ENCODE results near the gene LSM7.
A peak's percentile ranks its signal among the peaks of the same experiment; 100 is the strongest.

Gene LSM7

GRCh38 chr19:2328401-2329148 is at the start of gene LSM7, which contains the start of gene SPPL2B:
Gene LSM7, minus strand, starts transcription at chr19:2328586. Its CDS starts 20 bp downstream, at chr19:2328566.
Gene SPPL2B, plus strand, starts transcription at chr19:2328684. Its CDS starts 26 bp downstream, at chr19:2328710.
- peak; percentile 78 to 85 for DNase-seq (ENCODE audit: low read depth in 2 of 2)

GRCh38 chr19:2376784-2377519 is 48.6 kb upstream of the LSM7 start:
- DNase-seq (ENCODE audit: low read depth in 2 of 2): no peak

- DNase-seq (ENCODE audit: low read depth in 2 of 2): no peak
Measured at GRCh38 chr19:2375353-2376121, 47.2 kb upstream of the LSM7 start.

- no peak for DNase-seq (ENCODE audit: low read depth in 2 of 2)
Measured at GRCh38 chr19:2374808-2375207, 46.4 kb upstream of the LSM7 start.

- no peak for DNase-seq (ENCODE audit: low read depth in 2 of 2)
Measured at GRCh38 chr19:2372076-2372612, 43.8 kb upstream of the LSM7 start.

GRCh38 chr19:2371656-2372055 is 43.3 kb upstream of the LSM7 start:
- DNase-seq (ENCODE audit: low read depth in 2 of 2): no peak

GRCh38 chr19:2365201-2365970 is 37.0 kb upstream of the LSM7 start:
- DNase-seq (ENCODE audit: low read depth in 2 of 2): no peak

- DNase-seq (ENCODE audit: low read depth in 2 of 2): no peak
Measured at GRCh38 chr19:2363419-2363818, 35.0 kb upstream of the LSM7 start.

GRCh38 chr19:2362970-2363300 is 34.5 kb upstream of the LSM7 start:
- DNase-seq (ENCODE audit: low read depth in 2 of 2): no peak

- no peak for DNase-seq (ENCODE audit: low read depth in 2 of 2)
Measured at GRCh38 chr19:2362046-2362969, 33.9 kb upstream of the LSM7 start.

GRCh38 chr19:2361246-2362045 is 33.1 kb upstream of the LSM7 start:
- no peak for DNase-seq (ENCODE audit: low read depth in 2 of 2)

GRCh38 chr19:2360833-2361232 is 32.4 kb upstream of the LSM7 start:
- no peak for DNase-seq (ENCODE audit: low read depth in 2 of 2)

GRCh38 chr19:2359992-2360685 is 31.8 kb upstream of the LSM7 start, which contains the start of gene TMPRSS9:
Gene TMPRSS9, plus strand, starts transcription at chr19:2360265. Its CDS starts 29,521 bp downstream, at chr19:2389786.
- DNase-seq (ENCODE audit: low read depth in 2 of 2): no peak

GRCh38 chr19:2358548-2359173 is 30.3 kb upstream of the LSM7 start:
- DNase-seq (ENCODE audit: low read depth in 2 of 2): no peak

GRCh38 chr19:2357279-2358206 is 29.2 kb upstream of the LSM7 start:
- no peak for DNase-seq (ENCODE audit: low read depth in 2 of 2)

- DNase-seq (ENCODE audit: low read depth in 2 of 2): no peak
Measured at GRCh38 chr19:2356036-2356646, 27.8 kb upstream of the LSM7 start.

Measured in stimulated activated CD8-positive, alpha-beta memory T cell treated with anti-CD3 and anti-CD28 coated beads, Interleukin-15, amount 100 ng/mL, for 4 hours (primary cell).